Sigmoid colon (tissue), 4 donors: ENCODE results near the gene KCNK13.

Experiments
- EP300 ChIP-seq, 4 donors: sonication (generic); formaldehyde crosslinking; IDR thresholded peaks; one replicate each; pipeline ENCODE4 v1.6.1; 2017; ENCODE audit warnings: antibody characterized with exemption in 4 of 4
- TF ChIP-seq, protein P1 (sequence below), 4 experiments: fragments of 450-650 bp in 3 of 4; fragments of 200-600 bp in 1 of 4; IDR thresholded peaks; one replicate each; pipeline ENCODE4 v1.5.1; 2016 to 2019; ENCODE audit warnings: antibody characterized with exemption in 4 of 4, mild to moderate bottlenecking in 3 of 4, moderate library complexity in 2 of 4

DNA sequence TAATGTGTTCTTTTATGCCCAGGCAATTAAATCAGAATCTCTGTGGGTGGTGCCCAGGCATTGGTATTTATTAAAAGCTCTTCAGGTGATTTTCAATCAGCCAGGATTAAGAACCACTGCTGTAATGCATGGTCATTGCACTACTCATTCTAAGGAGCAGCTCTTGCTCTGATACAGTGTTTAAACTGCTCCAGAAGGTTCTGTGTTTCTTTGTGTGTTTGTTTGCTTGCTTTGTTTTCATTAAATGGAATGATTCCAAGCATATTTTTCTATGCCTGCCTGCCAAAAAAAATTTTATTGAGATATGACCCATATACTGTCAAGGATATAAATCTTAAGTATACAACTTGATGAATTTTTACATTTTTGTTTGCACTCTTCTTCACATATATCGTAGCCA lies 54.0 kb downstream of the KCNK13 start:
- TF ChIP-seq, protein P1, sequence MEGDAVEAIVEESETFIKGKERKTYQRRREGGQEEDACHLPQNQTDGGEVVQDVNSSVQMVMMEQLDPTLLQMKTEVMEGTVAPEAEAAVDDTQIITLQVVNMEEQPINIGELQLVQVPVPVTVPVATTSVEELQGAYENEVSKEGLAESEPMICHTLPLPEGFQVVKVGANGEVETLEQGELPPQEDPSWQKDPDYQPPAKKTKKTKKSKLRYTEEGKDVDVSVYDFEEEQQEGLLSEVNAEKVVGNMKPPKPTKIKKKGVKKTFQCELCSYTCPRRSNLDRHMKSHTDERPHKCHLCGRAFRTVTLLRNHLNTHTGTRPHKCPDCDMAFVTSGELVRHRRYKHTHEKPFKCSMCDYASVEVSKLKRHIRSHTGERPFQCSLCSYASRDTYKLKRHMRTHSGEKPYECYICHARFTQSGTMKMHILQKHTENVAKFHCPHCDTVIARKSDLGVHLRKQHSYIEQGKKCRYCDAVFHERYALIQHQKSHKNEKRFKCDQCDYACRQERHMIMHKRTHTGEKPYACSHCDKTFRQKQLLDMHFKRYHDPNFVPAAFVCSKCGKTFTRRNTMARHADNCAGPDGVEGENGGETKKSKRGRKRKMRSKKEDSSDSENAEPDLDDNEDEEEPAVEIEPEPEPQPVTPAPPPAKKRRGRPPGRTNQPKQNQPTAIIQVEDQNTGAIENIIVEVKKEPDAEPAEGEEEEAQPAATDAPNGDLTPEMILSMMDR (IDR thresholded peaks at IDR 0.05), result no peak
- no peak for TF ChIP-seq EP300 (IDR thresholded peaks at IDR 0.05)
